Right lobe of liver (tissue), 5 donors: ENCODE data around the gene PPP4R3A. TPM values are rescaled to one million over a fixed set of nuclear protein-coding genes. Genes with fewer than 3 reads are reported as not detected.

Source experiments
- small RNA-seq, 2 experiments: library from RNA; depleted of rRNA; stranded (forward); fragments of <200 nt; gene quantifications; one replicate each; pipeline ENCODE3, GENCODE V24; 2016
- total RNA-seq, 6 experiments: library from RNA; depleted of rRNA in 2 of 6; stranded (reverse); fragments of >200 nt in 2 of 6; fragmentation: NEBNext Ultra II Directional in 3 of 6; extraction: Animal tissue kit (Norgen Biotek cat#: 25700) in 3 of 6; gene quantifications; one replicate each; pipeline versions ENCODE4 v1.1.0 to v1.2.4, GENCODE V29; 2016 to 2023
- donor health status: DM: no; HTN: no; CAD: no.
- donor health status: DM: no; HTN: no; CAD: no.
- donor health status: DM: no; HTN: yes; CAD: no.
- donor health status: DM: no; HTN: yes; CAD: no.

Gene PPP4R3A
- total RNA-seq, 6 experiments from 2014 or later: 30.5 to 45.9 (median 39.6) TPM

Small RNA genes lying within 50 kb of the gene (small RNA-seq; reads per million reads assigned to genes)
- 0 reads per million in 2 experiments for gene AL133373.1

Other genes starting within 250 kb of the PPP4R3A start
- 1 to 10 TPM; 1.2 to 5.7 (median 3.1) TPM for gene CCDC88C, start 92.5 kb downstream of the PPP4R3A start, total RNA-seq
- gene CATSPERB, start 221.8 kb upstream of the PPP4R3A start, total RNA-seq: under 1 TPM in 5 of 6 experiments, not detected in 1; 0.19 to 0.55 (median 0.38) TPM